ENCODE results near the gene EEFSEC. TPM values are rescaled to one million over a fixed set of nuclear protein-coding genes. Genes with fewer than 3 reads are reported as not detected.
A peak's percentile ranks its signal among the peaks of the same experiment; 100 is the strongest.

EEFSEC gene
- total and polyA plus RNA-seq, 7 experiments from 2014 or later = 17.3 to 31.4 (median 18.3) TPM

GRCh38 chr3:128160661-128161060 is 7.4 kb downstream of the EEFSEC start:
- DNase-seq (no peak), ATAC-seq (no peak)
- H3K27me3 Mint-ChIP-seq = no peaks in the 10 kb centered on the region
- peaks cover 0 to 5% (median 0%) of the 10 kb centered on the region in 11 donors for H3K9me3 Mint-ChIP-seq
- ChIA-PET CTCF (no interaction called here), POLR2A (no interaction called here)
- H3K36me3 ChIP-seq (ENCODE audit: control insufficient read depth in 2 of 3, insufficient read depth in 3 of 3, low read length in 3 of 3) = peaks cover 0 to 5% (median 0%) of the 10 kb centered on the region in 3 experiments
- no peak overlapping the region for H3K4me3 ChIP-seq (ENCODE audit: low read length)
- H3K9me3 ChIP-seq (ENCODE audit: control insufficient read depth in 2 of 3, low read length in 3 of 3) = no peaks in the 10 kb centered on the region
- no peaks in the 10 kb centered on the region for H3K4me1 ChIP-seq (ENCODE audit: control insufficient read depth in 2 of 2, insufficient read depth in 2 of 2, low read length in 2 of 2)
- H3K36me3 Mint-ChIP-seq = peaks cover 20 to 57% (median 38%) of the 10 kb centered on the region in 5 donors
- peaks cover 12 to 86% (median 70%) of the 10 kb centered on the region in 7 donors for H3K4me1 Mint-ChIP-seq
- peak overlapping the region in 2 of 10 donors; percentile 29 to 44 for H3K4me3 Mint-ChIP-seq
- no peak overlapping the region for H3K27ac Mint-ChIP-seq
- H3K27ac ChIP-seq (ENCODE audit: low read depth, low read length) = no peak overlapping the region
- no peaks in the 10 kb centered on the region for H3K27me3 ChIP-seq (ENCODE audit: control insufficient read depth in 2 of 2, insufficient read depth in 2 of 2, low read length in 2 of 2)
- intact Hi-C loops (cut with micrococcal nuclease) = no loop called here

- DNase-seq = no peak
- Histone ChIP-seq H3K4me3 (ENCODE audit: low read length) (no peak overlapping the region), H3K27ac (ENCODE audit: low read depth, low read length) (no peak overlapping the region), H3K4me1 (ENCODE audit: control insufficient read depth in 2 of 2, insufficient read depth in 2 of 2, low read length in 2 of 2) (no peaks in the 10 kb centered on the region), H3K36me3 (ENCODE audit: control insufficient read depth in 2 of 3, insufficient read depth in 3 of 3, low read length in 3 of 3) (peaks cover 0 to 5% (median 0%) of the 10 kb centered on the region in 3 experiments), H3K9me3 (ENCODE audit: control insufficient read depth in 2 of 3, low read length in 3 of 3) (no peaks in the 10 kb centered on the region), H3K27me3 (ENCODE audit: control insufficient read depth in 2 of 2, insufficient read depth in 2 of 2, low read length in 2 of 2) (no peaks in the 10 kb centered on the region)
- Mint-ChIP-seq H3K27ac (no peak overlapping the region), H3K36me3 (peaks cover 13 to 46% (median 23%) of the 10 kb centered on the region in 5 donors), H3K4me3 (no peak overlapping the region), H3K9me3 (peaks cover 0 to 2% (median 0%) of the 10 kb centered on the region in 11 donors), H3K4me1 (peaks cover 5 to 85% (median 61%) of the 10 kb centered on the region in 7 donors), H3K27me3 (no peaks in the 10 kb centered on the region)
- ATAC-seq = no peak
- CTCF ChIA-PET = no interaction called here
- POLR2A ChIA-PET = no interaction called here
- intact Hi-C loops (cut with micrococcal nuclease) = no loop called here
Measured at GRCh38 chr3:128163432-128163831, 10.2 kb downstream of the EEFSEC start.

GRCh38 chr3:128166971-128167453 is 13.7 kb downstream of the EEFSEC start:
- Mint-ChIP-seq H3K4me1 (peaks cover 5 to 70% (median 47%) of the 10 kb centered on the region in 7 donors), H3K9me3 (peaks cover 0 to 2% (median 0%) of the 10 kb centered on the region in 11 donors), H3K27me3 (no peaks in the 10 kb centered on the region), H3K4me3 (no peak overlapping the region), H3K36me3 (peaks cover 7 to 22% (median 17%) of the 10 kb centered on the region in 5 donors), H3K27ac (peak overlapping the region in 1 of 9 donors; percentile 27)
- CTCF ChIA-PET = interaction anchor here (1.4 kb wide), 1 partner anchor 67 kb away, joined by 4 read pairs; no protein-coding TSS in a partner anchor
- ATAC-seq (no peak), DNase-seq (no peak)
- Histone ChIP-seq H3K4me1 (ENCODE audit: control insufficient read depth in 2 of 2, insufficient read depth in 2 of 2, low read length in 2 of 2) (no peaks in the 10 kb centered on the region), H3K9me3 (ENCODE audit: control insufficient read depth in 2 of 3, low read length in 3 of 3) (no peaks in the 10 kb centered on the region), H3K36me3 (ENCODE audit: control insufficient read depth in 2 of 3, insufficient read depth in 3 of 3, low read length in 3 of 3) (peaks cover 0 to 5% (median 0%) of the 10 kb centered on the region in 3 experiments), H3K27me3 (ENCODE audit: control insufficient read depth in 2 of 2, insufficient read depth in 2 of 2, low read length in 2 of 2) (no peaks in the 10 kb centered on the region), H3K27ac (ENCODE audit: low read depth, low read length) (no peak overlapping the region), H3K4me3 (ENCODE audit: low read length) (no peak overlapping the region)
- intact Hi-C loops (cut with micrococcal nuclease) = no loop called here
- POLR2A ChIA-PET = no interaction called here

- no peaks in the 10 kb centered on the region for H3K9me3 ChIP-seq (ENCODE audit: control insufficient read depth in 2 of 3, low read length in 3 of 3)
- ChIA-PET POLR2A (no interaction called here), CTCF (interaction anchor here (0.5 to 1.4 kb wide), 2 partner anchors 68 to 351 kb away, joined by 3 to 4 read pairs; no protein-coding TSS in a partner anchor)
- Mint-ChIP-seq H3K27me3 (no peaks in the 10 kb centered on the region), H3K27ac (no peak overlapping the region), H3K4me1 (peaks cover 5 to 67% (median 45%) of the 10 kb centered on the region in 7 donors), H3K9me3 (peaks cover 0 to 2% (median 0%) of the 10 kb centered on the region in 11 donors), H3K4me3 (no peak overlapping the region), H3K36me3 (peaks cover 3 to 16% (median 12%) of the 10 kb centered on the region in 5 donors)
- H3K36me3 ChIP-seq (ENCODE audit: control insufficient read depth in 2 of 3, insufficient read depth in 3 of 3, low read length in 3 of 3) = no peaks in the 10 kb centered on the region
- no peak for DNase-seq
- intact Hi-C loops (cut with micrococcal nuclease) = no loop called here
- no peaks in the 10 kb centered on the region for H3K4me1 ChIP-seq (ENCODE audit: control insufficient read depth in 2 of 2, insufficient read depth in 2 of 2, low read length in 2 of 2)
- H3K4me3 ChIP-seq (ENCODE audit: low read length) = no peak overlapping the region
- no peak overlapping the region for H3K27ac ChIP-seq (ENCODE audit: low read depth, low read length)
- H3K27me3 ChIP-seq (ENCODE audit: control insufficient read depth in 2 of 2, insufficient read depth in 2 of 2, low read length in 2 of 2) = no peaks in the 10 kb centered on the region
- ATAC-seq = no peak
Measured at GRCh38 chr3:128167646-128167972, 14.3 kb downstream of the EEFSEC start.

GRCh38 chr3:128167973-128168674 is 14.8 kb downstream of the EEFSEC start:
- H3K27me3 Mint-ChIP-seq = no peaks in the 10 kb centered on the region
- H3K4me1 Mint-ChIP-seq = peaks cover 5 to 66% (median 45%) of the 10 kb centered on the region in 7 donors
- H3K9me3 Mint-ChIP-seq = peaks cover 0 to 2% (median 0%) of the 10 kb centered on the region in 11 donors
- intact Hi-C loops (cut with micrococcal nuclease) = no loop called here
- H3K27me3 ChIP-seq (ENCODE audit: control insufficient read depth in 2 of 2, insufficient read depth in 2 of 2, low read length in 2 of 2) = no peaks in the 10 kb centered on the region
- ATAC-seq = no peak
- H3K36me3 Mint-ChIP-seq = peaks cover 2 to 13% (median 11%) of the 10 kb centered on the region in 5 donors
- H3K4me1 ChIP-seq (ENCODE audit: control insufficient read depth in 2 of 2, insufficient read depth in 2 of 2, low read length in 2 of 2) = no peaks in the 10 kb centered on the region
- H3K9me3 ChIP-seq (ENCODE audit: control insufficient read depth in 2 of 3, low read length in 3 of 3) = no peaks in the 10 kb centered on the region
- ChIA-PET CTCF (interaction anchor here (0.5 to 1.4 kb wide), 4 partner anchors 32 to 350 kb away, joined by 3 to 4 read pairs (median 4); no protein-coding TSS in a partner anchor), POLR2A (no interaction called here)
- DNase-seq = no peak
- H3K4me3 Mint-ChIP-seq = no peak overlapping the region
- H3K27ac ChIP-seq (ENCODE audit: low read depth, low read length) = no peak overlapping the region
- H3K27ac Mint-ChIP-seq = no peak overlapping the region
- H3K4me3 ChIP-seq (ENCODE audit: low read length) = no peak overlapping the region
- no peaks in the 10 kb centered on the region for H3K36me3 ChIP-seq (ENCODE audit: control insufficient read depth in 2 of 3, insufficient read depth in 3 of 3, low read length in 3 of 3)

- ChIA-PET CTCF (interaction anchor here (0.8 to 0.9 kb wide), 2 partner anchors 31 to 328 kb away, joined by 3 to 4 read pairs; no protein-coding TSS in a partner anchor), POLR2A (no interaction called here)
- Histone ChIP-seq H3K27me3 (ENCODE audit: control insufficient read depth in 2 of 2, insufficient read depth in 2 of 2, low read length in 2 of 2) (no peaks in the 10 kb centered on the region), H3K9me3 (ENCODE audit: control insufficient read depth in 2 of 3, low read length in 3 of 3) (no peaks in the 10 kb centered on the region), H3K36me3 (ENCODE audit: control insufficient read depth in 2 of 3, insufficient read depth in 3 of 3, low read length in 3 of 3) (no peaks in the 10 kb centered on the region), H3K27ac (ENCODE audit: low read depth, low read length) (no peak overlapping the region), H3K4me1 (ENCODE audit: control insufficient read depth in 2 of 2, insufficient read depth in 2 of 2, low read length in 2 of 2) (peaks cover 0 to 2% of the 10 kb centered on the region in 2 donors), H3K4me3 (ENCODE audit: low read length) (no peak overlapping the region)
- Mint-ChIP-seq H3K27ac (no peak overlapping the region), H3K4me3 (no peak overlapping the region), H3K4me1 (peaks cover 5 to 69% (median 49%) of the 10 kb centered on the region in 7 donors), H3K9me3 (peaks cover 0 to 2% (median 0%) of the 10 kb centered on the region in 11 donors), H3K27me3 (no peaks in the 10 kb centered on the region), H3K36me3 (peaks cover 2 to 13% (median 11%) of the 10 kb centered on the region in 5 donors)
- intact Hi-C loops (cut with micrococcal nuclease) = no loop called here
- ATAC-seq (no peak), DNase-seq (no peak)
Measured at GRCh38 chr3:128168836-128169235, 15.6 kb downstream of the EEFSEC start.
